Hematopoietic multipotent progenitor cell treated with erythropoietin and hydrocortisone succinate and interleukin-3 and kit ligand, for 8 days (in vitro differentiated cells): ENCODE results near the gene PTPRK.

Source experiments
- DNase-seq: peaks from one replicate; pipeline ENCODE4 v3.0.0-alpha.2; 2015

Gene PTPRK

GRCh38 chr6:128379577-128379976 lies 140.8 kb downstream of the PTPRK start:
- DNase-seq: no peak

- no peak for DNase-seq
These were observed 143.4 kb downstream of the PTPRK start for GRCh38 chr6:128376952-128377503.

GRCh38 chr6:128371136-128371535 lies 149.3 kb downstream of the PTPRK start:
- no peak for DNase-seq

- DNase-seq: no peak
These were observed 150.3 kb downstream of the PTPRK start for GRCh38 chr6:128370072-128370471.

- DNase-seq: no peak
These were observed 152.0 kb downstream of the PTPRK start for GRCh38 chr6:128368213-128368944.

- no peak for DNase-seq
These were observed 153.0 kb downstream of the PTPRK start for GRCh38 chr6:128367437-128367836.

GRCh38 chr6:128365520-128366160 lies 154.8 kb downstream of the PTPRK start:
- no peak for DNase-seq

GRCh38 chr6:128364766-128365519 lies 155.5 kb downstream of the PTPRK start:
- no peak for DNase-seq

- no peak for DNase-seq
These were observed 157.2 kb downstream of the PTPRK start for GRCh38 chr6:128363020-128363813.

GRCh38 chr6:128361378-128361777 lies 159.0 kb downstream of the PTPRK start:
- no peak for DNase-seq

GRCh38 chr6:128358244-128358776 lies 162.1 kb downstream of the PTPRK start:
- DNase-seq: no peak

- no peak for DNase-seq
These were observed 162.8 kb downstream of the PTPRK start for GRCh38 chr6:128357392-128358130.

GRCh38 chr6:128352366-128352765 lies 168.0 kb downstream of the PTPRK start:
- no peak for DNase-seq

- DNase-seq: no peak
These were observed 169.2 kb downstream of the PTPRK start for GRCh38 chr6:128351255-128351514.

GRCh38 chr6:128350416-128351254 lies 169.8 kb downstream of the PTPRK start:
- no peak for DNase-seq

GRCh38 chr6:128347123-128347522 lies 173.3 kb downstream of the PTPRK start:
- no peak for DNase-seq

GRCh38 chr6:128346569-128346968 lies 173.8 kb downstream of the PTPRK start:
- no peak for DNase-seq

- DNase-seq: no peak
These were observed 175.1 kb downstream of the PTPRK start for GRCh38 chr6:128345278-128345677.

GRCh38 chr6:128343706-128344105 lies 176.7 kb downstream of the PTPRK start:
- no peak for DNase-seq

GRCh38 chr6:128339635-128340450 lies 180.6 kb downstream of the PTPRK start:
- no peak for DNase-seq
